ENCODE results near the gene C22orf15.

The C22orf15 gene

GRCh38 chr22:23744001-23744400, 18.8 kb upstream of the C22orf15 start:
- Histone ChIP-seq H3K9me3 (ENCODE audit: control insufficient read depth, low read length) (no peaks in the 10 kb centered on the region), H3K9ac (no peak overlapping the region), H3K27me3 (ENCODE audit: control insufficient read depth, insufficient read depth, low read length) (no peaks in the 10 kb centered on the region), H3K79me2 (no peaks in the 10 kb centered on the region), H3K36me3 (ENCODE audit: control insufficient read depth, insufficient read depth, low read length) (no peaks in the 10 kb centered on the region), H3K4me3 (ENCODE audit: low read depth, low read length) (no peak overlapping the region), H3K27ac (no peak overlapping the region), H2AFZ (no peak overlapping the region), H3K4me2 (ENCODE audit: low read length) (no peak overlapping the region), H3K4me1 (peaks cover 9% of the 10 kb centered on the region)
- TF ChIP-seq, protein P1, sequence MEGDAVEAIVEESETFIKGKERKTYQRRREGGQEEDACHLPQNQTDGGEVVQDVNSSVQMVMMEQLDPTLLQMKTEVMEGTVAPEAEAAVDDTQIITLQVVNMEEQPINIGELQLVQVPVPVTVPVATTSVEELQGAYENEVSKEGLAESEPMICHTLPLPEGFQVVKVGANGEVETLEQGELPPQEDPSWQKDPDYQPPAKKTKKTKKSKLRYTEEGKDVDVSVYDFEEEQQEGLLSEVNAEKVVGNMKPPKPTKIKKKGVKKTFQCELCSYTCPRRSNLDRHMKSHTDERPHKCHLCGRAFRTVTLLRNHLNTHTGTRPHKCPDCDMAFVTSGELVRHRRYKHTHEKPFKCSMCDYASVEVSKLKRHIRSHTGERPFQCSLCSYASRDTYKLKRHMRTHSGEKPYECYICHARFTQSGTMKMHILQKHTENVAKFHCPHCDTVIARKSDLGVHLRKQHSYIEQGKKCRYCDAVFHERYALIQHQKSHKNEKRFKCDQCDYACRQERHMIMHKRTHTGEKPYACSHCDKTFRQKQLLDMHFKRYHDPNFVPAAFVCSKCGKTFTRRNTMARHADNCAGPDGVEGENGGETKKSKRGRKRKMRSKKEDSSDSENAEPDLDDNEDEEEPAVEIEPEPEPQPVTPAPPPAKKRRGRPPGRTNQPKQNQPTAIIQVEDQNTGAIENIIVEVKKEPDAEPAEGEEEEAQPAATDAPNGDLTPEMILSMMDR (IDR thresholded peaks at IDR 0.05), result no peak

DNA sequence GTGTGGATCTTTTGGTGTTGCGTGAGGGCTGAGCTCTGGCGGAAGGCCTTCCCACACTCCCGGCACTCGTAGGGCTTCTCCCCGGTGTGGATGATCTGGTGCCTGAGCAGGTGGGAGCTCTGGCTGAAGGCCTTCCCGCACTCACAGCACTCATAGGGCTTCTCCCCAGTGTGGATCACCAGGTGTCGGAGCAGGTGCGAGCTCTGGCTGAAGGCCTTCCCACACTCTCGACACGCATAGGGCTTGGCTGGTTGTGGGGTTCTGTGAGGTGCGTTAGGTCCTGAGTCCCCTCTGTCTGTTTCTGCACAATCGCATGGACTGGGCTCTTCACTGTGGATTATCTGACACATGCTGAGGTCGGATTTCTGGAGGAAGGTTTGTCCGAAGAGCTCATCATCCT, 18.3 kb upstream of the C22orf15 start:
- TF ChIP-seq, protein P1 (IDR thresholded peaks at IDR 0.05), result no peak
- Histone ChIP-seq H3K4me3 (ENCODE audit: low read depth, low read length) (no peak overlapping the region), H3K9ac (no peak overlapping the region), H3K36me3 (ENCODE audit: control insufficient read depth, insufficient read depth, low read length) (no peaks in the 10 kb centered on the region), H3K27me3 (ENCODE audit: control insufficient read depth, insufficient read depth, low read length) (no peaks in the 10 kb centered on the region), H3K4me1 (peaks cover 9% of the 10 kb centered on the region), H3K27ac (no peak overlapping the region), H3K4me2 (ENCODE audit: low read length) (no peak overlapping the region), H2AFZ (no peak overlapping the region), H3K79me2 (no peaks in the 10 kb centered on the region), H3K9me3 (ENCODE audit: control insufficient read depth, low read length) (no peaks in the 10 kb centered on the region)

DNA sequence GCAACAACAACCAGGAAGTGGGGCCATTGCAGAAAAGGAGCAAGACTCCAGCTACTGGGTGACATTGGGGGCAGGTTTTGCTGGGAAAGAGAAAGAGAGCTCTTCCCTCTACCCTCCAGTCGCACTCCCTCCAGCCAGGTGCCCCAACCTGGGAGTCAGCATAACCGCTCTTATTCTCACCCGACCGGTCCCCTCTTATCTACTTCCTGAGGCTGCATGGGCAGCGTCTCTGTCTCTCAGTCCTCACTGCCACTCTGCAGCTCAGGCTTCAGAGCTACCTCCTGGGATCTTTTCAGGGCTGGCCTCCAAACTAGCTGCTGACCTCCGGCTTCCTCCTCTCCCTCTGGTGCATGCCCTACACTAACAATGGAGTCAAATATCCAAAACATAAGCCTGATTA, 17.0 kb upstream of the C22orf15 start:
- Histone ChIP-seq H3K9me3 (ENCODE audit: control insufficient read depth, low read length) (no peaks in the 10 kb centered on the region), H3K9ac (no peak overlapping the region)

DNA sequence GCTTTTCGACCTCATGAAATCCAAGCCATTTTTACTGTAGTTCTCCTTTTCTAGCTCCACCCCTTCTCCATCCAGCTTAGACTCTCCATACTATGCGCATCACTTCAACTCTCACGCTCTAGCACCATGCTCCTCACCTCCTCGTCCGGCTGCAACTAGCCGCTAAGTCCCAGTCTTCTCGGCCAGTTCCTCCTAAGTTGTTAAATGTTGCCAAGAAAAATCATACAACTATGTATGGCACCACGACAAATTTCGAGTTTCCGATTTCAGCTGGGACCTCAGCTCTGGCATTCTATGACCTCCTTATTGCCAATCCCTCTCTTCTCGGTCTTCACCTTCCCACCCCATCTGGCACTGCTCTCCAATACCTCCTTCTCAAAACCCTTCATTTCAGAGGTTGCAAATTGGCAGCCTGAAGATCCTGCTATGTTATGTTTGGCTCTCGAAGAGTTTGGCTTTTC, 12.9 kb upstream of the C22orf15 start:
- TF ChIP-seq, protein P1 (IDR thresholded peaks at IDR 0.05), result no peak
- H3K27ac ChIP-seq, result peak overlapping the region; percentile 63
- peaks cover 5% of the 10 kb centered on the region for H3K4me1 ChIP-seq
- peak overlapping the region; percentile 69 for H2AFZ ChIP-seq
- H3K4me2 ChIP-seq (ENCODE audit: low read length), result peak overlapping the region; percentile 98
- H3K27me3 ChIP-seq (ENCODE audit: control insufficient read depth, insufficient read depth, low read length), result no peaks in the 10 kb centered on the region
- no peaks in the 10 kb centered on the region for H3K79me2 ChIP-seq
- no peak overlapping the region for H3K9ac ChIP-seq
- no peaks in the 10 kb centered on the region for H3K9me3 ChIP-seq (ENCODE audit: control insufficient read depth, low read length)
- H3K36me3 ChIP-seq (ENCODE audit: control insufficient read depth, insufficient read depth, low read length), result no peaks in the 10 kb centered on the region
- peak overlapping the region; percentile 79 for H3K4me3 ChIP-seq (ENCODE audit: low read depth, low read length)

More for the DNA sequence above, 17.0 kb upstream of the C22orf15 start:
- Histone ChIP-seq H3K27ac (peak overlapping the region; percentile 58), H2AFZ (peak overlapping the region; percentile 5), H3K27me3 (ENCODE audit: control insufficient read depth, insufficient read depth, low read length) (no peaks in the 10 kb centered on the region), H3K79me2 (no peaks in the 10 kb centered on the region), H3K36me3 (ENCODE audit: control insufficient read depth, insufficient read depth, low read length) (no peaks in the 10 kb centered on the region), H3K4me1 (peaks cover 11% of the 10 kb centered on the region), H3K4me2 (ENCODE audit: low read length) (peak overlapping the region; percentile 2), H3K4me3 (ENCODE audit: low read depth, low read length) (no peak overlapping the region)
- TF ChIP-seq, protein P1 (IDR thresholded peaks at IDR 0.05), result no peak

DNA sequence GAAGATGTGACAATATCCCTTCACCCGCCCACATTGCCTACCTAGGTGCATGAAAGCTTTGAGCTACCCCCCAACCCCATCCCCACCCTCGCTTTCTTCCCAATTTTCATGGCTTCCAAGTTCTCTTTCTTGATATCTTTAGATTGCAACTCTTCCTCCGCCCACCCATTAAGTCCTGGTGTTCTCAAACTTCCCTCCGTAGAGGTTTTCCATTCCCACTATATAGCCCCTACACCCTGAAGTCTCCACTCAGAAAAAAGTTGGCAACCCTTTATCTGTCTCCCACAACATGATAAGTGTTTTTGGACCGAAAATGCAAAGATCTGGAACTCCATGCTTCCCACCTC, 12.4 kb upstream of the C22orf15 start:
- Histone ChIP-seq H3K9me3 (ENCODE audit: control insufficient read depth, low read length) (no peaks in the 10 kb centered on the region), H3K27ac (peak overlapping the region; percentile 63), H3K9ac (no peak overlapping the region), H2AFZ (peak overlapping the region; percentile 69), H3K4me2 (ENCODE audit: low read length) (peak overlapping the region; percentile 98), H3K27me3 (ENCODE audit: control insufficient read depth, insufficient read depth, low read length) (no peaks in the 10 kb centered on the region), H3K79me2 (no peaks in the 10 kb centered on the region), H3K4me3 (ENCODE audit: low read depth, low read length) (peak overlapping the region; percentile 79), H3K4me1 (peaks cover 2% of the 10 kb centered on the region), H3K36me3 (ENCODE audit: control insufficient read depth, insufficient read depth, low read length) (no peaks in the 10 kb centered on the region)
- TF ChIP-seq, protein P1 (IDR thresholded peaks at IDR 0.05), result no peak
